Measurements from ENCODE around the gene CLEC2A. TPM values are rescaled to one million over a fixed set of nuclear protein-coding genes. Genes with fewer than 3 reads are reported as not detected.

The CLEC2A gene
- not detected in 2 replicates for total RNA-seq

GRCh38 chr12:9932270-9932669 lies at the start of gene CLEC2A:
Gene CLEC2A (minus strand): TSS chr12:9932370. CDS start chr12:9932329, 41 bp downstream.

GRCh38 chr12:9971181-9971580 lies 39.0 kb upstream of the CLEC2A start, which contains the start of gene CLEC12A:
Gene CLEC12A (plus strand): TSS chr12:9971409. CDS start chr12:9971597, 188 bp downstream.

GRCh38 chr12:9881246-9881645 lies 50.9 kb downstream of the CLEC2A start, which contains the start of gene KLRF2:
Gene KLRF2 (plus strand): TSS chr12:9881489. CDS start chr12:9881596, 107 bp downstream.

GRCh38 chr12:9869307-9870161 lies 62.6 kb downstream of the CLEC2A start, which contains the start of gene CLEC2B:
Gene CLEC2B (minus strand): TSS chr12:9869354.

Other genes with a start within 250 kb of the CLEC2A start
- not detected in 2 replicates for gene CLECL1, start 199.3 kb downstream of the CLEC2A start, total RNA-seq
- gene CD69, start 171.5 kb downstream of the CLEC2A start, total RNA-seq = not detected in 2 replicates
- 3.0 TPM in 1 of 2 replicates, not detected in the other for gene KLRF1, start 104.9 kb downstream of the CLEC2A start, total RNA-seq
- 4.0 and 11.4 TPM in 2 replicates for gene CLEC2B, start 63.0 kb downstream of the CLEC2A start, total RNA-seq
- gene KLRF2, start 50.9 kb downstream of the CLEC2A start, total RNA-seq = not detected in 2 replicates
- not detected in 2 replicates for gene CLEC12A, start 39.0 kb upstream of the CLEC2A start, total RNA-seq
- not detected in 2 replicates for gene CLEC1B, start 66.8 kb upstream of the CLEC2A start, total RNA-seq
- gene CLEC12B, start 78.3 kb upstream of the CLEC2A start, total RNA-seq = not detected in 2 replicates
- not detected in 2 replicates for gene CLEC9A, start 98.3 kb upstream of the CLEC2A start, total RNA-seq
- 0.09 and 0.23 TPM in 2 replicates for gene CLEC1A, start 166.6 kb upstream of the CLEC2A start, total RNA-seq
- not detected in 2 replicates for gene CLEC7A, start 197.8 kb upstream of the CLEC2A start, total RNA-seq
- 3.2 and 5.1 TPM in 2 replicates for gene OLR1, start 239.8 kb upstream of the CLEC2A start, total RNA-seq
- 0.17 and 0.82 TPM in 2 replicates for gene TMEM52B, start 246.7 kb upstream of the CLEC2A start, total RNA-seq

Data from pericardium fibroblast (primary cell).